ENCODE results near the gene EPS8. TPM values are rescaled to one million over a fixed set of nuclear protein-coding genes. Genes with fewer than 3 reads are reported as not detected.

Gene EPS8
- total and polyA plus RNA-seq, 2 donors (not counting 1 experiment from before 2014, with no cell fraction given) = 0.76 to 0.96 TPM

- no peaks in the 10 kb centered on the region for H3K9me3 Mint-ChIP-seq (ENCODE audit: insufficient read depth)
- no peaks in the 10 kb centered on the region for H3K27me3 ChIP-seq (replicated peaks in 1 of 4; ENCODE audit: control extremely low read depth in 1 of 4, control insufficient read depth in 3 of 4, insufficient read depth in 4 of 4, low read length in 3 of 4)
- H3K4me3 ChIP-seq (ENCODE audit: control extremely low read depth in 1 of 5, extremely low read depth in 1 of 5, insufficient read depth in 1 of 5, low read depth in 2 of 5, low read length in 4 of 5) = no peak overlapping the region
- peaks cover 3% of the 10 kb centered on the region for H3K27me3 Mint-ChIP-seq
- no peak overlapping the region for H3K9ac ChIP-seq (ENCODE audit: low read length)
- DNase-seq (no peak), ATAC-seq (ENCODE audit: low read depth) (no peak)
- H3K4me1 ChIP-seq (ENCODE audit: control insufficient read depth in 2 of 2, insufficient read depth in 2 of 2, low read length in 2 of 2) = no peaks in the 10 kb centered on the region
- H3K36me3 ChIP-seq (replicated peaks in 1 of 2; ENCODE audit: control extremely low read depth in 1 of 2, control insufficient read depth in 1 of 2, extremely low read depth in 1 of 2, insufficient read depth in 2 of 2, low read length in 1 of 2) = no peaks in the 10 kb centered on the region
- no peak overlapping the region for H3K27ac Mint-ChIP-seq
- no peak overlapping the region for H2AFZ ChIP-seq (ENCODE audit: insufficient read depth, low read depth, low read length, poor library complexity, severe bottlenecking)
- intact Hi-C loops (cut with micrococcal nuclease) = no loop called here
- no peaks in the 10 kb centered on the region for H3K9me3 ChIP-seq (ENCODE audit: control extremely low read depth in 1 of 3, control insufficient read depth in 2 of 3, insufficient read depth in 1 of 3, low read length in 2 of 3)
- no peak overlapping the region for H3K4me2 ChIP-seq (replicated peaks; ENCODE audit: low read depth, low read length, poor library complexity, severe bottlenecking)
- H3K79me2 ChIP-seq (ENCODE audit: control insufficient read depth, insufficient read depth, low read length) = no peaks in the 10 kb centered on the region
- no peak overlapping the region for H3K27ac ChIP-seq (ENCODE audit: low read length in 2 of 2)
- 100% methylated on average over 1 of the region's 1 CpG for WGBS (ENCODE audit: insufficient coverage)
- no peaks in the 10 kb centered on the region for H4K20me1 ChIP-seq (ENCODE audit: control insufficient read depth, insufficient read depth, low read length, poor library complexity, severe bottlenecking)
- no peak overlapping the region for H3K4me3 Mint-ChIP-seq
- TF ChIP-seq EZH2 (IDR thresholded peaks at IDR 0.05; ENCODE audit: borderline replicate concordance, insufficient read depth, low read depth, low read length, poor library complexity, severe bottlenecking) = no peak
- TF ChIP-seq, protein P1, sequence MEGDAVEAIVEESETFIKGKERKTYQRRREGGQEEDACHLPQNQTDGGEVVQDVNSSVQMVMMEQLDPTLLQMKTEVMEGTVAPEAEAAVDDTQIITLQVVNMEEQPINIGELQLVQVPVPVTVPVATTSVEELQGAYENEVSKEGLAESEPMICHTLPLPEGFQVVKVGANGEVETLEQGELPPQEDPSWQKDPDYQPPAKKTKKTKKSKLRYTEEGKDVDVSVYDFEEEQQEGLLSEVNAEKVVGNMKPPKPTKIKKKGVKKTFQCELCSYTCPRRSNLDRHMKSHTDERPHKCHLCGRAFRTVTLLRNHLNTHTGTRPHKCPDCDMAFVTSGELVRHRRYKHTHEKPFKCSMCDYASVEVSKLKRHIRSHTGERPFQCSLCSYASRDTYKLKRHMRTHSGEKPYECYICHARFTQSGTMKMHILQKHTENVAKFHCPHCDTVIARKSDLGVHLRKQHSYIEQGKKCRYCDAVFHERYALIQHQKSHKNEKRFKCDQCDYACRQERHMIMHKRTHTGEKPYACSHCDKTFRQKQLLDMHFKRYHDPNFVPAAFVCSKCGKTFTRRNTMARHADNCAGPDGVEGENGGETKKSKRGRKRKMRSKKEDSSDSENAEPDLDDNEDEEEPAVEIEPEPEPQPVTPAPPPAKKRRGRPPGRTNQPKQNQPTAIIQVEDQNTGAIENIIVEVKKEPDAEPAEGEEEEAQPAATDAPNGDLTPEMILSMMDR (IDR thresholded peaks at IDR 0.05) = no peak
- CTCF ChIA-PET = interaction anchor here (0.7 to 3.6 kb wide), 7 partner anchors 51 to 238 kb away, joined by 3 to 32 read pairs (median 3); no protein-coding TSS in a partner anchor
- POLR2A ChIA-PET = no interaction called here
- H3K4me1 Mint-ChIP-seq = no peaks in the 10 kb centered on the region
These were observed 18.6 kb downstream of the EPS8 start for GRCh38 chr12:15770581-15770980.

- Histone ChIP-seq H3K9ac (ENCODE audit: low read length) (no peak overlapping the region), H3K36me3 (replicated peaks in 1 of 2; ENCODE audit: control extremely low read depth in 1 of 2, control insufficient read depth in 1 of 2, extremely low read depth in 1 of 2, insufficient read depth in 2 of 2, low read length in 1 of 2) (no peaks in the 10 kb centered on the region), H4K20me1 (ENCODE audit: control insufficient read depth, insufficient read depth, low read length, poor library complexity, severe bottlenecking) (no peaks in the 10 kb centered on the region), H3K4me1 (ENCODE audit: control insufficient read depth in 2 of 2, insufficient read depth in 2 of 2, low read length in 2 of 2) (no peaks in the 10 kb centered on the region), H3K27me3 (replicated peaks in 1 of 4; ENCODE audit: control extremely low read depth in 1 of 4, control insufficient read depth in 3 of 4, insufficient read depth in 4 of 4, low read length in 3 of 4) (no peaks in the 10 kb centered on the region), H3K4me3 (ENCODE audit: control extremely low read depth in 1 of 5, extremely low read depth in 1 of 5, insufficient read depth in 1 of 5, low read depth in 2 of 5, low read length in 4 of 5) (no peak overlapping the region), H3K4me2 (replicated peaks; ENCODE audit: low read depth, low read length, poor library complexity, severe bottlenecking) (no peak overlapping the region), H3K9me3 (ENCODE audit: control extremely low read depth in 1 of 3, control insufficient read depth in 2 of 3, insufficient read depth in 1 of 3, low read length in 2 of 3) (no peaks in the 10 kb centered on the region), H3K27ac (ENCODE audit: low read length in 2 of 2) (no peak overlapping the region), H2AFZ (ENCODE audit: insufficient read depth, low read depth, low read length, poor library complexity, severe bottlenecking) (no peak overlapping the region), H3K79me2 (ENCODE audit: control insufficient read depth, insufficient read depth, low read length) (no peaks in the 10 kb centered on the region)
- H3K27me3 Mint-ChIP-seq = peaks cover 3% of the 10 kb centered on the region
- DNase-seq (no peak), ATAC-seq (ENCODE audit: low read depth) (no peak)
- H3K4me1 Mint-ChIP-seq = no peaks in the 10 kb centered on the region
- intact Hi-C loops (cut with micrococcal nuclease) = no loop called here
- H3K27ac Mint-ChIP-seq = no peak overlapping the region
- CTCF ChIA-PET = interaction anchor here (0.7 to 3.6 kb wide), 5 partner anchors 50 to 185 kb away, joined by 3 to 32 read pairs (median 3); no protein-coding TSS in a partner anchor
- TF ChIP-seq, protein P1 (IDR thresholded peaks at IDR 0.05) = no peak
- WGBS (ENCODE audit: insufficient coverage) = no CpG with 5 or more reads among the region's 3 CpGs
- H3K4me3 Mint-ChIP-seq = no peak overlapping the region
- POLR2A ChIA-PET = no interaction called here
- no peaks in the 10 kb centered on the region for H3K9me3 Mint-ChIP-seq (ENCODE audit: insufficient read depth)
These were observed 19.2 kb downstream of the EPS8 start for GRCh38 chr12:15770021-15770420.
